ENCODE results near the gene ARMH3.

GRCh38 chr10:101843032-101844021 is 212.6 kb downstream of the ARMH3 start, which contains the start of gene KCNIP2:
- TF ChIP-seq E2F4 (IDR thresholded peaks at IDR 0.05; ENCODE audit: low read depth, low read length): no peak
- peak; percentile 14; the same call in 1 of the 2 replicates for TF ChIP-seq RAD21 (IDR thresholded peaks at IDR 0.05; ENCODE audit: insufficient read depth, low read depth, low read length)
